ENCODE data around the gene BCAR1.
"Not testable (repeated sequence)": the region's sequence is repeated elsewhere in the genome, so short reads cannot be mapped to it uniquely, and the experiment has no call there.

Gene BCAR1

DNA sequence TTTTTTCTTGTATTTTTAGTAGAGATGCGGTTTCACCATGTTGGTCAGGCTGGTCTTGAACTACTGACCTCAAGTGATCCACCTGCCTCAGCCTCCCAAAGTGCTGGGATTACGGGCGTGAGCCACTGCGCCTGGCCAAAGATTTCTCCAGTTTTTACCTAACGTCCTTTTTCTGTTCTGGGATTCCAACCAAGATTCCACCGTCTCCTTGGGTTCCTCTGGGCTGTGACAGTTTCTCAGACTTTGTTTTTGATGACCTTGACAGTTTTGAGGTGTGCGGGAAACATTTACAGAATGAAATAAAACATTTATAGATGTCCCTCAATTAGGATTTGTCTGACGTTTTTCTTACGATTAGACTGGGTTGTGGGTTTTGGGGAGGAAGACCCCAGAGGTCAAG lies 17.9 kb upstream of the BCAR1 start:
- DNase-seq (ENCODE audit: low spot score): not testable (repeated sequence)

DNA sequence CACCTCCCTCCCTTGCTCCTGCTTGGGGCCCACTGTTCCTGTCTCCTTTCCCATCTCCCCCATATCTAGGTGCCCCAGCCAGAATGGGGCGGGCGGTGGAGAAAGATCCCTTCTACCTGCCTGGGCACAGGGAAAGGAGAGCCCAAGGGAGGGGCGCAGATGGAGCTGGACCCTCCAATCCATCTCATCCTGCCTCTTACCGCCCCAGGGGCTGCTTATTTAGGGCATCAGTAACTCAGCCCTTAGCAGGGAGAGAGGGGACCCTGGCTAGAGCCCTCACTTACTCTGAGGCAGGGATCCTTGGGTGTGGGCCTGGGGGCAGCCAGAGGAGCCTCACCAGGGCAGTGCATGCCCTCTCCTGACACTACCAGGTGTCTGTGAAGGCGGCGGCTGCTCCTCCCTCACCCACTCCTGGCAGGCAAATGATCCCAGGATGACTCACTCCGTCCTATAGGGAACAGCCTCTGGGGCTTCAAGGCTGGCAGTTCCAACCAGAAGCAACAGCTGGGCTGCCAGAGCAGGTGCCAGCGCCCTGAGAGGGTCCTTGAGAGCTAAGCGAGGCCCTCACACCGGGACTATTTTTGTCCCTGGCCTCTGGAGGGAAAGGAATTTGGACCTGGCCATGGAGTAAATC lies 16.3 kb upstream of the BCAR1 start:
- DNase-seq (ENCODE audit: low spot score): peak; percentile 51

DNA sequence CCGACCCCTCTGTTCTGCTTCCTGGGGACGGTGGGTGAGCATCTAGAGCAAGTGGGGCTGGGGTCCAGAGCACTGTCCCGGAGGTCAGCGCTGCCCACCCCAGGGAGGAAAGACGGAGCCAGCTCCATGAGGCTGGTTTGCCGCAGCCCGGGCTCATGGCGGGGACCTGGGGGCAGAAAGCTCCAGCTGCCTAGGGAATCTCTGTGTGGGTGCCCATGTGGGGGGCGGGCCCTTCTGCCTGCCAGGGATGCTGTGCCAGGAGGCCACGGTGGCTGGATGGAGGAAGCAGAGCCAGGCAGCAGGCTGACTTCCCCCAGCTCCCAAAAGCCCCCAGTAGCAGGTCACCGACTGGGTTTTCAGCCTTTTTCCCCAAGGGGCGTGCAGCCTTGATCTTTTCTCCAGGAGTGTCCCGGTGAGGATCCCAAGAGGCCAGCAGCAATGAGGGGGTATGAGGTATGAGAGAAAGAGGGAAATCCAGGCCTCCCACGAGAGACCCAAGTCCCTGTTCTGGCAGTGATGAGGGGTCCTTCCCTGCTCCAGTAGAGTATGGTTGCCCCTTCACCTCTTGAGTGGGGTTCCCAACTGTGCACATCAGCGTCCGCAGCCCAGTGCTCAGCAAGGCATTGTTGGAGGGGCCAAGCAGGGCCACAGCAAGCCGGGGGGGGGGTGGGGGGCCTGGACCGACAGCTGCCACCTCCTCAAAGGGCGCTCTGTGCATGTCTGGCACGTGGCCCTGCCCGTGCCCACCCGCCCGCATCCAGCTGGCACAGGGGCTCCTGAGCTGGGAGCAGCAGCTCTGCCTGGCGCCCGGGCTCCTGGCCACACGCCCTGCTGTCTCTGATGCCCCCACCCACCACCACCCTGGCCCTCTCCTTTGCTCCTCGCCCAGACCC lies 15.6 kb upstream of the BCAR1 start:
- DNase-seq (ENCODE audit: low spot score): no peak

DNA sequence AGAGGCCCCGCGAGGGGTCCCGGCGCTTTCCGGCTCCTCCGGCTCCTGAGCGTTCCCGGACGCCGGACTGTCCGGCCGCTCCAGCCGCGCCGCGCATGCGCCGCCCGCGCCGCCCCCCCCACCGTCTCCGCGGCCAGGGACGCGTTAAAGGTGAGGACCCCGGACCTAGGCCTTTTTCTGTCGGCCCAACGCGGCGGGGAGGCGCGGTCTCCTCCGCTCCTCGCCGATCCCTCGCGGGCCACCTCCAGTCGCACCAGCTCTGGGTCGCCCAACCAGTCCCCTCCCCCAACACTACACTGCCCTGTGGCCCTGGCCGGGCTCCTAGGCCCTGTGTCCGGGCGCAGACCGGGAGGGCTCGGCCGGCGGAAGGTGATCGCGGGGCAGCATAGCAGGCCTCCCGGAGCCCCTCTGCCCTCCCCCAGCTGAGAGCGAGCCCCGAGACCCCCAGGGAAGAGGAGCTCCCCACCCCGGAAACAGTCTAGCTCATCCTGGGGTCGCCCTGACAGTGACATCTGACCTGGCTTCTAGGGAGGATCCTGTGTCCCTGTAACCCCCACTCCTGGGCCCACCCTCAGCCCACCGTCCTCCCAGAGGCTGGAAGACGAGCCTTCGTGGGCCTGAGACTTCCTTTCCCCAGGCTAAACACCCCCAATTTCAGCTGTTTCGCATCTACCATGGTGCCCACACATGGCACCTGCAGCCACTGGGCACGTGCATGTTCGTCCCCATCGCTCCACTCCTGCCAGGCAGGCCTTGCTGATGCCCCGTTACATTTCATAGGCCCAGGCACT lies 14.7 kb upstream of the BCAR1 start:
- peak; percentile 98 for DNase-seq (ENCODE audit: low spot score)

DNA sequence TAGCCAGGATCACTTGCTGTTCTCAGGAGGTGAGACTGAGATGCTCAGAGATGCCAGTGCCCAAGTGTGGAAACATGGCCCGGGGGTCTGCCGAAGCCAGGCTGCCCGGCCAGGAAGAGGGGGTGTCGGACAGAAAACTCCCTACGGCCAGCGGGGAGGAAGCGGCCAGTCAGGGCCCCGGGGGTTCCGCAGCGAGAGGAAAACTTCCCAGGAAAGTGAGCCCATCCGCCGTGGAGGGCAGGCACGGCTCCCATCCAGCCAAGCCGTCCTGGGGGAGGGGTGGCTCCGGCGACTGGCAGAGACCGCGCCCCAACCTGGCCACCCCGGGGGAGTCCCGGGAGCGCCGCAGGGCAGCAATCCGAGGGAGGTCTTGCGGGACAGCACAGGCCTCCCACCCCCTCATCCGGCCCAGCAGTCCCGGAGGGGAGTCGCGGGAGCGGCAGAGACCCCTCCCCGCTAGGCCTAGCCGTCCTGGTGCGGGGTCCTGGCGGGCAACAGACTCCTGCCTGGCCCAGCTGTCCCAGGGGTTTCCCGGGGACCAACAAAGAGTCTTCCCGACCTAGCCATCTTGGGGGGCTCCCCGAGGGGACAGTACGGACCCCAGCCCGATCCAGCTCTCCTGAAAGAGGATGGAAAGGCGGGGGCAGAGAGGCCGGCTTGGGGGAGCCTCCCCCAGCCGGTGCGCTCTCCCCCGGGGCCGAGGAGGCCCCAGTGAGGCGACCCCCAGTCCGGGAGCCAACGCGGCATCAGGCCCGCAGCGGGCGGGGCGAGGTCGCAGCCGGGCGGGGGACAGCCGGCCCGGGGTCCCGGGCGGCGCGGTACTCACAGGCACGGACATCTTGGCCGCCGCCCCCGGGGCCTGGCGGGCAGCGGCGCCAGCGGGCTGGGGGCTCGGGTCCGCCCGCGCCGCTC lies 13.8 kb upstream of the BCAR1 start:
- peak; percentile 79 for DNase-seq (ENCODE audit: low spot score)

DNA sequence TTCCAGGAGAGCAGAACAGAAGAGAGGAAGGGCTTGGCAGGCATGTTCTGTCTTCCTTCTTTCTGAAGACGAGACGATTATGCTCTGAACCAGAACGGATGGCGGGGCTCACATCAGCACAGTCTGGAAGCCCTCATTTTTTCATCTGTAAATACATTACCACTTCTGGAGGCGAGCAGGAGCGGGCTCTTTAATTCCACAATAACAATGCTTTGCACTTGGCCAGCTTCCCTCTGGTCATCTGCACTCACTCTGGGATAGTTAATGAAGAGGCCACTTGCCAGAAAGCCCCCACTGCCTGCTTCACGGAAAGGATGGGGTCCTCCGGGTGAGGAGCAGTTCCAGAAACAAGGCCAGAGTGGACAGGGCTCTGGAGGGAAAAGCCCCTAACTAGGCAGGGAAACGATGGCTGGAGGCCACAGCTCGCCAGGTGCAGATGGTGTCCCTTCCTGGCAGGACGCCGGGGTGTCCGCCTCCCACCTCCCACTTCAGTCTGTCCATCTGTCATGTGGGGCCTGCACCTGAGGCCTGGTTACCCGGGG lies 13.1 kb upstream of the BCAR1 start:
- DNase-seq (ENCODE audit: low spot score): peak; percentile 55

DNA sequence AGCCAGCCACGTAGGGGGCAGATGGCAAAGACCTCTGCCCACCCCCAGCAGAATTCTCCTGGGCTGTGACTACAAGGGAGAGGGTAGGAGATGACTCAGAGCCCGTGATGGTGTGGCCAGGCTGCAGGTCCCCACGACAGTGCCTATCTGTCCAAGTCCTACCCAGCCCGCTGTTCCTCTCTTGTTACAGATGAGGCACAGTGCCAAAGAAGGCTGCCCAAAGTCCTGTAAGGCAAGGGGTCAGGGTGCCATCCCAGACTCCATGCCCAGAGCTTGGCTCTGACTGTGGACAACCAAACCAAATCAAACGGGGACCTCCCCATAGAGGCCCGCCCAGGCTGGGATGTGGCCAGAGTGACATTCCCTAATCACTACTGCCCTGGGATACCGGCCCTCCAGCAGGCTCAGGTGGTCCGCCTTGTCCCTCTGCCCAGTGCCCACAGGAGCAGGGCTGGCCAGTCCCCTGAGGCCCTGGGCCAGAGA lies 12.6 kb upstream of the BCAR1 start:
- peak; percentile 52 for DNase-seq (ENCODE audit: low spot score)

DNA sequence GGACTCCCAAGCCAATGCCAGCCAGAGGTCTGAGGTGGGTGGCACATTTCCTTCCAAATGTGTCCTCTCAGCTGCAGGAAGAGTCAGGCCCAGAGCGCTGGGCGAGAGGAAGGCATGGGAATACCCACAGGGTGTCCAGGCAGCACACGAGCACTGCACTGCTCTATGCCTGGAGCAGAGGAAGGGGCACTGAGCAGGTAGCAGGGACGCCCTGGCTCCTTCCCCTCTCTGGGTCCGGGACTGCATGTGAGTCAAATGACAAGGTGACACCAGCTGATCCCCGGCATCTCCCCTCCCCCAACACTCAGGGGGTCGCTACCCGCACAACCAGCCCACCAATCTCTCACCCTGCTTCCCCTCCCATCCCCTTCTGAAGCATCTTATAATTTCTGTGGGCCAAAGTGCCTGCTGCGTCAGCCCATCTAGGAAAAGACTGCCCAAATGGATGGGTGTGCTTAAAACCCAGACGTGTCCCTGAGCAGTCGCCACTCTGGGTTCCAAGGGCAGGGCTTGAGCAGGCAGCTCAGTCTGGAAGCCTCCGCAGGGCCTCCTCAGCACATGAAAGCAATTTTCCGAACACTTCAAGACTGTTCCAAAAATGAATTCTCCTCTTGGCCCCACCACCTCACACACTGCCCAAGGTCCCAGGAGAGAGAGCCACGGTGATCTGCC lies 12.0 kb upstream of the BCAR1 start:
- peak; percentile 44 for DNase-seq (ENCODE audit: low spot score)

DNA sequence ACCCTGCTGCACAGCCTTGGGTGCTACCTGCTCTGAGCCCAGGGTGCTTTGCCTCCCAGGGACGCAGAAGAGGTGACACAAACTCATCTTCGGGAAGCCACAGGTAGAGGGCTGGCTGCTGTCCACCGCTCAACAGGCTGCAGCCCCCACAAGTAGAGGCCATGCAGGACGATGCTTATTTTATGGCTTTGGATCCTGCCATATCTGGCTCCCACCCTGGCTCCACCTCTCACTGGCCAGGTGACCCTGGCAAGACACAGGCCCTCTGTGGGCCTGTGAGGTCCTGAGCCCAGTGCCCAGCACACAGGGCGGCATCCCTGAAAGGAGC lies 11.3 kb upstream of the BCAR1 start:
- no peak for DNase-seq (ENCODE audit: low spot score)

DNA sequence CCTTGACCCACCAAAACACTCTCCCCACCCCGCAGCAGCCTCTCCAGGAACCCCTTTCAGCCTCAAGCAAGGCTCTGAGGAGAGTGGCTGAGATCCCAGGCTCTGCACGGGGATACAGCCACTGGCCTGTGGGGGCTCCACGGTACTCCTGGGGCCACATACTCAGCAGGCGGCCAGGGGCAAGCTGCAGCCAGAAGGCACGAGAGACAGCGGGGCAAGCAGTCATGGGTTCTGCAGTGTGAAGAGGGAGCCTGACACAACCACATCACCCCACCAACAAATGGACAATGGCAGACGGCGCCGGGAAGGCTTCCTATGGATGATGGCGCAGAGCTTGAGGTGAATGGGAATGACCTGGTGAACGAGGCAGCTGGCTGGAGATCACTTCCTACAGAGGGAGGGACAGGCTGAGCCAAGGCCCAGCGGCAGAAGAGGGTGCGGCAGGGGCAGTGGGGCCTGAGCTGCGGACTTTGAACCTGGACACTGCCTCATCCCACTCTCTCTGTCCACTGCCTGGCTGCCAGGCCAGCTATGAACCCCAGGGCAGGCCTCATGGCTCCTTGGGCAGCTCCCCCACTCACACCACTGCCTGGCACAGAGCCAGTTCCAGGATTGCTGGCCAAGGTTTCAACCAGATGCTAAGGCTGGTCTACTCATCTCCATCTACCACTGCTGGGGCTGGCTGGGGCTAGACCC lies 10.8 kb upstream of the BCAR1 start:
- DNase-seq (ENCODE audit: low spot score): no peak

DNA sequence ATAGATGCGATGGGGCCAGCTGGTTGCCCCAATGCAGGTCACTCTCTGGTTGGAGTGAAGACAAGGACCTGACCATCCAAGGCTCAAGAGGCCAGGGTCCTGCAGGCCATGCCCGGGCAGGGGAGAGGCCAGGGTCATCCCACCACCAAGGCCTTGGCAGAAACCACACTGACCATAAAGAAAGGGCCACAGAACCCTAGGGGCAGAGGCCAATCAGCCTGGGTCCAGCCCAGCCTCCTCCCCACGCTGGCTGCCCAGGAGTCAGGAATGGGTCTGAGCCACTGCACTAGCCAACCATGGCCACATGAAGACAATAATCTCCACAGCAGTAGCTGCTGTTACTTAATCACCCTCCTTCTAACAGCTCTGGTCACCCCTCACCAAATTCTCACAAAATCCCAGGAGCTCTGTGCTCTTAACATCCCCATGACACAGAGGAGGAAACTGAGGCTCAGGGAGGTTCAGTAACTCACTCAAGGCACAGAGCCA lies 10.2 kb upstream of the BCAR1 start:
- no peak for DNase-seq (ENCODE audit: low spot score)

DNA sequence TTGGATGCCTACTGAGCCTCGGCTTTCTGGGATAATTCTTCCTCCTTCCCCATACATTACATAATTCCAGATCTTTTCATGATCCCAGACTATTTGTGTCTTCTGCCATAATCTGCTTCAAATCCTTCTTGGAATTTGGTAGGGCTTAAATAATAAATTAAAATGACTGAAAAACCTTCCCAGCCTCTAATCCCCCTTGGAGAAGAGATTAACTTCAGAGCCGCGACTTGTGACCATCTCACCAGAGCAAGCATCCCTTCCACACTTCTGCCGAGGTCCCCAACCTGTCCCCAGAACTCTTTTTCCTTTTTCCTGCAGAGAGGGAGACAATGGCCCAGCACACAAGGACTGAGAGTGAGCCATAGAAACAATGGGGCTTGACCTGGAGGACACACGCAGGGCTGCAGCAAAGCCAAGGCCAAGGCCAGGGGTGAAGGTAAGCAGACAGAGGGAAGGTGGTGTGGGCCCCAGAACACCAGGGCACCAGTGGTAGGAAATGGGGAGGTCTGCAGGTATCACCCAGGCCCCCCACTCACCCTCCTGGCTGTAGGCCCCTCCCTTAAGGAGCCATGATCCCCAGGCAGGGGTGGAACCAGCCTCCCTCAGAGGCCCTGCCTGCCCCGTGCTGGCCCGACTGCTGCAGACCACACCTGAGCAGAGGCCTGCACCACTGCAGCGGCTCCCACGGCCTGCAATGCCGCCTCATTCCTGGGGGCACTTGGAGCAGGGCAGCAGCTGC lies 9.6 kb upstream of the BCAR1 start:
- DNase-seq (ENCODE audit: low spot score): no peak

DNA sequence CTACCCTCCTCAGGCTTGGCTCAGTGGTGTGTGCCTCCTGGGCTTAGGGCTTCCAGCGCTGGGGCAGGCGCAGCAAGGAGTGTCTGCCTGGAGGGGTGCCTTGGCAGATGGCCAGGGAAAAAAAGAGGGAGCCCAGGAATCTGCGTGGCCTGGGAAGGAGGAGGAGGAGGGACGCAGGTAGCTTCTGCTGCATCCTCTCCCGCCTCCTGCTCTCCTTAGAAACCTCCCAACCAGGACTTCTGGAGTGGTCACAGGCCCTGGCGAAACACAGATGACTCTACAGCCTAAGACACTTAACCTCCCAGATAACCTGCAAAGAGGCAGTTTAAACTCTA lies 7.3 kb upstream of the BCAR1 start:
- no peak for DNase-seq (ENCODE audit: low spot score)

DNA sequence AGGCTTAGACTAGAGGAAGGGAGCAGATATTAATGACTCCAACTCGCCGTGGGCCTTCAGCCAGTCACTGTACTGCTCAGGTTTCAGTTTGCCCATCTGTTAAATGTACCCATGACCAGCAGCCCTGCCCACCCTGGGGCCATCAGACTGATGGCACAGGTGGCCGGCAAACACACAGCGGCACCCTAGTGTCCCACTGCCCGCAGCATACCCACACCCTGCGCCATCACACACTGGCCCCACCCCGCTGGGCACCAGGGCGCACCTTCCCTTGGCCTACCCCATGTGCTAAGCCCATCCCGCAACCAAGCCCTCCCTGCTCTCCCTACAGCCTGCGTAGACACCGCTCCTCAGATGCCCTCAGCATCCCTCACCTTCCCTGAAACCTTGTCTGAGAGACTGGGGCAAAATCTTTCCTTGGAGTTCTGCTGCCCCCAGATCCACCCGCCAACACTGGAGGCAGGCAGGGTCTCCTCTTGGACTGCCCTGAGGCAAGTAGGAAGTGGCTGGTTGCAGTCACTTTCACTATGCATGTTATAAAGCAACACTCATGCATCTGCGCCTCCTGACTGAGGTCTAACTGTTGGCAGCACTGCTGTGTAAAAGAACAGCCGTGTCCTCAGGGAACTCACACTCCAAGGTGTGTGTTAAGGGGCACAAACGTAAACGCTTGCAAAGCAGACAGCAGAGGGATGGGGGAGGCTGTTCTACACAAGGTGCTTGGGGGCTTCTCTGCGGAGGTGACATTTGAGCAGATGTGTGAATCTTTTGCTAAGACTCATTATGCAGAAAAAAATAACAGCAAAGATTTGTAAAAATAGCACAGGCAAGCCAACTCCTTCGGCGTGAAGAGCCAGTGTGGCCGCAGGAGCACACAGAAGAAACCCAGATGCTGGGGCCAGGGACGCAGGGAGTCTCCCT lies 6.7 kb upstream of the BCAR1 start:
- DNase-seq (ENCODE audit: low spot score): no peak

DNA sequence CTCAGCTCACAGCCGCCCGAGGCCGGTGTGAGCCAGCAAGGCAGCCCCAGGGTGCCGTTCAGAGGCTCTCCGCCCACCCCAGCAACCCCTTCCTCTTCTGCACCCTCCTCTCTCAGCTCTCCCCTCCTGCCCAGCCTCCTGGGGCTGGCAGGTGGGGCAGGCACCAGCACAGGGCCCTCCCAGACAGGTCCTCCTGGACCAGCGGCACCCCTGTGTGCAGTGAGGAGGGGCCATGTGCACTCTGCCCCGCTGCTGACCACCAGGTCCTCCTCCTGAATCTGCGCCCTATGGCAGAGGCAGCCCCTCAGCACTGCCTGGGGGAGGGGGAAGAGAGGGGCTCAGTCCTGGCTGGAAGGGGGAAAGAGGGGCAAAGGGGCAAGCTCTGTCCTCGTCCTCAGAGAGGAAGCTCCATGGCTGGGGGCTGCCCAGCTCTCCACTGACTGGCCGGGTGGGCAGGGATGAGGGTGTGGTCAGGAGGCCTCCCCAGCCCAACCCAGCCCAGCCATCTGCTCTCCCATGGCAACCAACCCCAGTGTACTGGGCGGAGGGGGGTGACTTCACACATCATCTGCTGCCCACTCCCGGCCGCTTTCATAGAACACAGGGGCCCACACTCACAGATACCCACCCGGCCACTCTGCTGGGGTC lies 5.4 kb upstream of the BCAR1 start:
- peak; percentile 87 for DNase-seq (ENCODE audit: low spot score)

DNA sequence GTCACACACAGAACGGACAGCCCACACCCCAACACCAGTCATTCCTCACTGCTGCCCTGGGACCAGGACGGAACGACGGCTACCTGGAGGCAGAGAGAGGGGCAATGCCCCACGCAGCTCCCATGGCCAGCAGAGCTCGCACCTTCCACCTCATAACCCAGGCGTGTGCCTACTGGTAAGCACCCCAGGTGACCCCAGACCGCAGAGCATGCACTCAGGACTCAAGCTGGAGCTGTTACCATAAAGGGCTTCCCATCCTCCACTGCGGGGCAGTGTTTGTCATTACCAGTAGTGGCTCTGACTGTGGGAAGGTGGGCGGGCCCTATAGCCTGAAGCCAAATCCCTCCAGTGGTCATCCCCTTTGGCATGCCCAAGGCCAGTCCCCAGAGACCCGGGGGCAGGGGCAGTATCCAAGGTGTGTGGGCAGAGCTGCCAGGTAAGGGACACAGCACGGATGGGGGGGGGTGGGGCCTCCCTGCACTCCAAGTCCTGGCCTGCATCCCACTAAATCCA lies 4.7 kb upstream of the BCAR1 start:
- no peak for DNase-seq (ENCODE audit: low spot score)

DNA sequence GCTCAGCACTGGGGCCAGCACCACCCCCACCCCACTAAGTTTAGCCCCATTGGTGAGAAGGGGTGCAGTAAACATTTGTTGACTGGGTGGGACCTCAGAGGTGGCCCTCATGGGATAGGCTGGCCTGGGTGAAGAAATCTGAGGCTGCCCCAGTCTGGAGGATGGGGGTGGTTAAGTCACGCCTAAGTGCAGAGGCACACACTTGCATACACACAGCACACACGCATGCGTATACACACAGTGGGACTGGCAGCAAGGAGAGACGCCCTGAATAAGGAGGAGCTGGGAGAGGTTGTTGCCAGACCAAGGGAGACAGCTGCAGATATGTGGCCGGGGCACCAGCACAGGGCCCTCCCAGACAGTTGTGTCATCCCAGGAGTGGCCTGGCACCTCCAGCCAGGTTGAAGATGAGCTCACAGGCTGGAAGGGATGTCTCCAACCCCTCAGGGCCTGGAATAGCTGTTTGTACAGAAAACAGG lies 3.0 kb upstream of the BCAR1 start:
- DNase-seq (ENCODE audit: low spot score): peak; percentile 90
